Right lobe of liver (tissue), 4 donors: Measurements from ENCODE around the gene TSTD1.

Experiments
- POLR2A ChIP-seq: fragments of 450-650 bp; IDR thresholded peaks from one replicate; pipeline ENCODE4 v1.6.1; 2017; ENCODE audit warnings: antibody characterized with exemption, mild to moderate bottlenecking
- TF ChIP-seq, protein P1 (sequence below), 4 donors: fragments of 200-600 bp in 3 of 4; fragments of 450-650 bp in 1 of 4; IDR thresholded peaks; one replicate each; pipeline versions ENCODE4 v1.5.1 to v1.8.0; 2016 to 2022; ENCODE audit warnings: antibody characterized with exemption in 4 of 4, mild to moderate bottlenecking in 2 of 4
- donor health status: DM: no; HTN: no; CAD: no.
- donor health status: DM: no; HTN: no; CAD: no.
- donor health status: DM: no; HTN: yes; CAD: no.

DNA sequence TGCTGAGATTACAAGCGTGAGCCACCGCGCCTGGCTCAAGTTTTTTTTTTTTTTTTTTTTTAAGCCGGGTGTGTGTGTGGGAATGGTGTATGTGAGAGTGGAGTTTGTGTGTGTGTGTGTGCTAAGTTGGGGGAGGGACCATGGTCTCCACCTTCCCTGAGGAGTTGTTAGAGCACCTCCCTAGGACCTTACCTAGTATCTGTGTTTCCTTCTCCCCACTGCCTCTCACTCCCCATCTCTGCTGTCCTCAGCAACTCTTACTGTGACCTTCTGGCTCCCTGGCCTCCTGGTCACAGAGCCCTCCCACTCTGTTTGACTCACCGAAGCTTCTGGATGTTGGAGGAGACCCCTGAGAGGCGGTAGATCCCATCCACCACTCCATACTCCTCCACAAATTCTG, 20.5 kb upstream of the TSTD1 start:
- TF ChIP-seq, protein P1, sequence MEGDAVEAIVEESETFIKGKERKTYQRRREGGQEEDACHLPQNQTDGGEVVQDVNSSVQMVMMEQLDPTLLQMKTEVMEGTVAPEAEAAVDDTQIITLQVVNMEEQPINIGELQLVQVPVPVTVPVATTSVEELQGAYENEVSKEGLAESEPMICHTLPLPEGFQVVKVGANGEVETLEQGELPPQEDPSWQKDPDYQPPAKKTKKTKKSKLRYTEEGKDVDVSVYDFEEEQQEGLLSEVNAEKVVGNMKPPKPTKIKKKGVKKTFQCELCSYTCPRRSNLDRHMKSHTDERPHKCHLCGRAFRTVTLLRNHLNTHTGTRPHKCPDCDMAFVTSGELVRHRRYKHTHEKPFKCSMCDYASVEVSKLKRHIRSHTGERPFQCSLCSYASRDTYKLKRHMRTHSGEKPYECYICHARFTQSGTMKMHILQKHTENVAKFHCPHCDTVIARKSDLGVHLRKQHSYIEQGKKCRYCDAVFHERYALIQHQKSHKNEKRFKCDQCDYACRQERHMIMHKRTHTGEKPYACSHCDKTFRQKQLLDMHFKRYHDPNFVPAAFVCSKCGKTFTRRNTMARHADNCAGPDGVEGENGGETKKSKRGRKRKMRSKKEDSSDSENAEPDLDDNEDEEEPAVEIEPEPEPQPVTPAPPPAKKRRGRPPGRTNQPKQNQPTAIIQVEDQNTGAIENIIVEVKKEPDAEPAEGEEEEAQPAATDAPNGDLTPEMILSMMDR (IDR thresholded peaks at IDR 0.05), result no peak
- no peak for TF ChIP-seq POLR2A
